Parathyroid adenoma (tissue), 2 donors: ENCODE data around the gene KDR.

ENCODE experiments used
- H2AFZ ChIP-seq: fragments of 300-600 bp; sonication (generic); one replicate; pipeline ENCODE4 v1.7.0; 2017; ENCODE audit warnings: antibody characterized with exemption, mild to moderate bottlenecking
- H3K27ac ChIP-seq: fragments of 300-600 bp; sonication (generic); one replicate; pipeline ENCODE4 v1.7.0; 2017
- H3K27me3 ChIP-seq: fragments of 300-600 bp; sonication (generic); one replicate; pipeline ENCODE4 v1.7.0; 2017; ENCODE audit warnings: low read length; ENCODE audit not compliant: control insufficient read depth, insufficient read depth
- H3K36me3 ChIP-seq: fragments of 300-600 bp; sonication (generic); one replicate; pipeline ENCODE4 v1.7.0; 2017; ENCODE audit warnings: low read length; ENCODE audit not compliant: control insufficient read depth, insufficient read depth
- H3K4me1 ChIP-seq: fragments of 300-600 bp; sonication (generic); one replicate; pipeline ENCODE4 v1.7.0; 2017; ENCODE audit warnings: control low read depth
- H3K4me2 ChIP-seq: fragments of 300-600 bp; sonication (generic); one replicate; pipeline ENCODE4 v1.7.0; 2017; ENCODE audit warnings: low read length
- H3K4me3 ChIP-seq: fragments of 300-600 bp; sonication (generic); one replicate; pipeline ENCODE4 v1.7.0; 2017; ENCODE audit warnings: low read depth, low read length
- H3K79me2 ChIP-seq: fragments of 300-600 bp; sonication (generic); one replicate; pipeline ENCODE4 v1.7.0; 2017; ENCODE audit warnings: control low read depth
- H3K9ac ChIP-seq: fragments of 300-600 bp; sonication (generic); one replicate; pipeline ENCODE4 v1.7.0; 2017; ENCODE audit warnings: mild to moderate bottlenecking
- H3K9me3 ChIP-seq: fragments of 300-600 bp; sonication (generic); one replicate; pipeline ENCODE4 v1.7.0; 2017; ENCODE audit warnings: low read length; ENCODE audit not compliant: control insufficient read depth
- CTCF ChIP-seq: fragments of 300-600 bp; sonication (generic); IDR thresholded peaks from one replicate; pipeline ENCODE4 v1.7.0; 2017; ENCODE audit warnings: antibody characterized with exemption, mild to moderate bottlenecking
- donor health status: primary hyperparathyroidism.

The KDR gene

GRCh38 chr4:55032788-55033187 is 92.6 kb downstream of the KDR start:
- no peak for TF ChIP-seq CTCF
- H3K27me3 ChIP-seq = no peaks in the 10 kb centered on the region
- no peak overlapping the region for H3K4me3 ChIP-seq
- H3K4me2 ChIP-seq = no peak overlapping the region
- H3K27ac ChIP-seq = no peak overlapping the region
- H3K36me3 ChIP-seq = no peaks in the 10 kb centered on the region
- no peaks in the 10 kb centered on the region for H3K9me3 ChIP-seq
- no peak overlapping the region for H2AFZ ChIP-seq
- no peaks in the 10 kb centered on the region for H3K79me2 ChIP-seq
- H3K4me1 ChIP-seq = no peaks in the 10 kb centered on the region
- no peak overlapping the region for H3K9ac ChIP-seq

- no peak overlapping the region for H3K4me2 ChIP-seq
- H3K9me3 ChIP-seq = no peaks in the 10 kb centered on the region
- H3K4me3 ChIP-seq = no peak overlapping the region
- no peaks in the 10 kb centered on the region for H3K4me1 ChIP-seq
- no peaks in the 10 kb centered on the region for H3K79me2 ChIP-seq
- H3K27ac ChIP-seq = no peak overlapping the region
- H3K9ac ChIP-seq = no peak overlapping the region
- H2AFZ ChIP-seq = no peak overlapping the region
- no peak for TF ChIP-seq CTCF
- no peaks in the 10 kb centered on the region for H3K36me3 ChIP-seq
- no peaks in the 10 kb centered on the region for H3K27me3 ChIP-seq
Observed at GRCh38 chr4:55032179-55032578, 93.2 kb downstream of the KDR start.

GRCh38 chr4:55031158-55031557 is 94.2 kb downstream of the KDR start:
- H3K9ac ChIP-seq = no peak overlapping the region
- no peaks in the 10 kb centered on the region for H3K36me3 ChIP-seq
- no peak overlapping the region for H2AFZ ChIP-seq
- no peak overlapping the region for H3K4me2 ChIP-seq
- no peaks in the 10 kb centered on the region for H3K9me3 ChIP-seq
- no peaks in the 10 kb centered on the region for H3K79me2 ChIP-seq
- H3K4me3 ChIP-seq = no peak overlapping the region
- TF ChIP-seq CTCF = no peak
- no peaks in the 10 kb centered on the region for H3K27me3 ChIP-seq
- no peaks in the 10 kb centered on the region for H3K4me1 ChIP-seq
- H3K27ac ChIP-seq = no peak overlapping the region

- Histone ChIP-seq H3K9me3 (no peaks in the 10 kb centered on the region), H2AFZ (no peak overlapping the region), H3K4me2 (no peak overlapping the region), H3K4me1 (no peaks in the 10 kb centered on the region), H3K27me3 (no peaks in the 10 kb centered on the region), H3K36me3 (no peaks in the 10 kb centered on the region), H3K27ac (no peak overlapping the region), H3K4me3 (no peak overlapping the region), H3K9ac (no peak overlapping the region), H3K79me2 (no peaks in the 10 kb centered on the region)
- TF ChIP-seq CTCF = no peak
Observed at GRCh38 chr4:55030589-55030988, 94.8 kb downstream of the KDR start.

- Histone ChIP-seq H3K9me3 (no peaks in the 10 kb centered on the region), H3K4me2 (no peak overlapping the region), H3K36me3 (no peaks in the 10 kb centered on the region), H3K4me1 (no peaks in the 10 kb centered on the region), H3K4me3 (no peak overlapping the region), H3K79me2 (no peaks in the 10 kb centered on the region), H3K9ac (no peak overlapping the region), H3K27me3 (no peaks in the 10 kb centered on the region), H2AFZ (no peak overlapping the region), H3K27ac (no peak overlapping the region)
- no peak for TF ChIP-seq CTCF
Observed at GRCh38 chr4:55029821-55030503, 95.4 kb downstream of the KDR start.
